NCI-H1048 (cell line): ENCODE results near the gene LOXL4.
"Not testable (repeated sequence)": the region's sequence is repeated elsewhere in the genome, so short reads cannot be mapped to it uniquely, and the experiment has no call there.

Experiments used
- DNase-seq: peaks from one replicate; lab custom pipeline; 2025; lab: John Stamatoyannopoulos, UW

Gene LOXL4

GRCh38 chr10:98242823-98243222 lies 25.2 kb downstream of the LOXL4 start:
- no peak for DNase-seq

DNA sequence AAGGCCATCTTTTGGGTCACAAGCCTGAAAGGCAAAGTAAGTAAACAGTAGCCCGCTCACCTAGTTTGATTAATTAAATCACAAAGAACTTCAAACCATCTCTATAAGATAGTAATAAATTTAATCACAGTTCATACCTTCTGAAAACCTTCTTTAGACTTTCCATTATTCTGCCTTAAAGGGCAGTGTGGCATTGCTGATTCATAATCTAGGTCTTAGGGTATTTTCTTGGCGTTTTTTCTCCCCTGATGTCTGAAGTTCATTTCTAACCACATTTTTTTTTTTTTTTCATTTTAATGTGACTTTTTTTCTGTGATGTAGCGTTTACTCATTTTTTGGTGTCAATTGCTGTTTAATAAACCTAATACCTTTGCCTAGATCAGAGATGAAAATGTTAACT lies 27.5 kb downstream of the LOXL4 start:
- no peak for DNase-seq

- no peak for DNase-seq
Measured at GRCh38 chr10:98238391-98238790, 29.6 kb downstream of the LOXL4 start.

DNA sequence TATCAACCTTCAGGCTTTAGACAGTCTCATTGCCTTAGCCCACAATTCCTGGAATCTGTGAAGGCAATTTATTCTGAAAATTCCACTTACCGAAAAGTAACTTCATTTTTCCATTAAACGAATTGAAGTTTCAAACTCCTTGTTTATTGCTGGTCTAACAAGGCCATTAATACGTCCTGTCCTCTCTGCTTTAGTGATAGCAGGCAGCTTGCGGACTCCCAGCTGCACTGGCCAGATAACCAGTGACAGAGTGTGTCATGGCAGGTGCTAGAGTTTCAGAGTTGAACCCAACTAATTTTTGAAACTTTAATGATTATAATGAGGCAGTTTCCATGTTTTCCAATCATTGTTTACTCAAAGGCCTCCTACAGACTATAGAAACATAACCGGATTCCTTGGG lies 31.1 kb downstream of the LOXL4 start:
- DNase-seq, result no peak

GRCh38 chr10:98235846-98236245 lies 32.1 kb downstream of the LOXL4 start:
- no peak for DNase-seq

- DNase-seq, result no peak
Measured at GRCh38 chr10:98231417-98231816, 36.6 kb downstream of the LOXL4 start.

DNA sequence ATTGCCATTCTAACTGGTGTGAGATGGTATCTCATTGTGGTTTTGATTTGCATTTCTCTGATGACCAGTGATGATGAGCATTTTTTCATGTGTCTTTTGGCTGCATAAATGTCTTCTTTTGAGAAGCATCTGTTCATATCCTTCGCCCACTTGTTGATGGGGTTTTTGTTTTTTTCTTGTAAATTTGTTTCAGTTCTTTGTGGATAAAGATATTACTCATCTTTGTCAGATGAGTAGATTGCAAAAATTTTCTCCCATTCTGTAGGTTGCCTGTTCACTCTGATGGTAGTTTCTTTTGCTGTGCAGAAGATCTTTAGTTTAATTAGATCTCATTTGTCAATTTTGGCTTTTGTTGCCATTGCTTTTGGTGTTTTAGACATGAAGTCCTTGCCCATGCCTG lies 39.7 kb downstream of the LOXL4 start:
- not testable (repeated sequence) for DNase-seq

GRCh38 chr10:98227713-98228112 lies 40.3 kb downstream of the LOXL4 start:
- not testable (repeated sequence) for DNase-seq

DNA sequence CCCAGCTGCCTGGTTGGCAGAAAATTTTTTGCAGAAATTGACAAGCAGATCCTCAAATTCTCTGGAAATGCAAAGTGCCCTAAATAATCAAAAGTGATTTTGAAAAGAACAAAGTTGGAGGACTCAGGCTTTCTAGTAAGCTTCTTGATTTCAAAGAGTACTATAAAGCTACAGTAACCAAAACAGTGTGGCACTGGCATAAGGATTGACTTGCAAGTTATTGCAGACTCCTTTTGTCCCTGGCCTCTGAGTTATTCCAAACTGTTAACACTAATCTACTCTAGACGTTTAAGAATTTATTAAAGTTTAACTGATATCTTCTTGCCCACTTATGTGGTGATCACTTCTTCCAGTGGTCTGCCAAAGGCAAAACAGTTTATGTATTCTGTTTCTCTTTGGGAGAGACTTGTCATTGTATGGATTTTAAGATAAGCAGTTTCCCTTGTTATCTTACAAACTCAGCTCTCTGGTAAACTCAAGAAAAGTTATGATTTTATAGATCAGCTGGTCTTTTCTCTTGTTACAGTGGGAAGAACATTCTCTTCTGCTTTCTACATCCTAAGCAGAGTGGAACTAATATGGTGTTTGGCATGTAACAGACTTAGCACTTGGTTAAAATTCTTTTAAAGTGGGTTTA lies 41.4 kb downstream of the LOXL4 start:
- no peak for DNase-seq

GRCh38 chr10:98224996-98225395 lies 43.0 kb downstream of the LOXL4 start:
- DNase-seq, result no peak

- DNase-seq, result no peak
Measured at GRCh38 chr10:98224509-98224908, 43.5 kb downstream of the LOXL4 start.

GRCh38 chr10:98223874-98224273 lies 44.1 kb downstream of the LOXL4 start:
- no peak for DNase-seq

- DNase-seq, result no peak
Measured at GRCh38 chr10:98217801-98218200, 50.2 kb downstream of the LOXL4 start.

DNA sequence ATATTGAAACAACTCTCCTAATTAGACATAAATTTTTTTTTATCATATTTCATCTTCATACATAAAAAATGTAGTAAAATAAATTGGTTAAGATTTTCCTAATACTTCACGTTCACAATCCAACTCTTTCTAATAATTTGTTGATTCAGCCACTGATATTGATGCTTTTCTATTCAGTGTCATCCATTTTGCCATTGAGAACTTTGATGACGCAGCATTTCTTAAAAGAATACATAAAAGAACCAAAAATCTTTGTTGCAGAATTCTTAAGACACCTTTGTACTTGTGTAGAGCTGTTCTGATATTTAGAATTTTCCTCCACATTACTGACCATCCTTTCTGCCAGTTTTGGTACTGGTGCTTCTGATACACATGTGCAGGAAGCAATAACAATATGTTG lies 52.6 kb downstream of the LOXL4 start:
- DNase-seq, result no peak

- DNase-seq, result no peak
Measured at GRCh38 chr10:98213740-98214139, 54.3 kb downstream of the LOXL4 start.

DNA sequence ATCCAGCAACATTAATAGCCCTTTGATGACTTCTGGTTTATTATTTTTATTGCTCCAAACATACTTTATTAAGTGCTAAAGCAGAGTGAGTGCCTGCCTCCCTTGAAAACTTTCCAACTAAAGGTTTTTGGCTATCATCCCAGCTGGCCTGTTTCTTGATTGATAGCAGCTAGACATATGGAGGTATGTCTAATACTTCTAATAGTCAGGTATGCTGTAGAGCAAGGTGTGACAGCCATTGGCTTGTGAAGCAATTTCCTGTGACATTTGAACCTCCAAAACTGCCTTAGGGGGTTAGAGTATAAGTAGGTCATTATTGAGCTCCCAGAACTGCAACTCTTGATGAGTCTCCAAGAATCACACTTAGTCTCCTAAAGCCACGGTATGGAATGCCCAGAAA lies 55.8 kb downstream of the LOXL4 start:
- no peak for DNase-seq

DNA sequence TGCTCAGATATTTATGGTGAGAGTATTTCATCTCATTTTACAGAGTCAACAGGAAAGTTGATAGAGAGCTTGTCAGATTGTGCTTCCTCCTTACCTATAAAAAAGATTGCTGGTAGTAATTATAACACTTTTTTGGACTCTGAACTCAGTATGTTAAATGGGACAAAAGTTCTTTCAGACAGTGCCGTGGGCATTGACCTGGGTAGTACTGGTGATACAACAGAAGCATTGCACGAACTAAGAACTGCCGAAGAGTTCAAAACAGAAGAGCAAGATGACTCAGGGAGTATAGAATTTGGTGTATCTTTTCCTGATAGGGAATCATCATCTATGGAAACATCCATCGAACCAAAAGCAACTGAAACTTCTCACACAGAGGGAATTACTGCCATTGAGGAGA lies 58.6 kb downstream of the LOXL4 start:
- DNase-seq, result no peak

DNA sequence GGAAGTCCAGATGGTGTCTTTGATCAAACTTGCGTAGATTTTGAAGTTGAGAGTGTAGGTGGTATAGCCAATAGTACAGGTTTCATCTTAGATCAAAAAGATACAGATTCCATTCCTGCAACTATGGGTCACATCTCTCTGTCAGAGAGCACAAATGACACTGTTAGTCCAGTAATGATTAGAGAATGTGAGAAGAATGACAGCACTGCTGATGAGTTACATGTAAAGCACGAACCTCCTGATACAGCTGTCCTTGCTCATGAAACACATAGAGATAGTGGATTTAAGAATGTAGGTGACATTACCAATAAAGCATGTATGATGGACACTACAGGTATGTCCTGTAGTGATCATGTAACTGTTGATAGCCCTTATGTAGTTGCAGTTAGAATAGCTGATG lies 59.1 kb downstream of the LOXL4 start:
- no peak for DNase-seq

- DNase-seq, result no peak
Measured at GRCh38 chr10:98205351-98205750, 62.6 kb downstream of the LOXL4 start.

- DNase-seq, result no peak
Measured at GRCh38 chr10:98202378-98202777, 65.6 kb downstream of the LOXL4 start.

GRCh38 chr10:98201760-98202159 lies 66.2 kb downstream of the LOXL4 start:
- no peak for DNase-seq
